Measurements from ENCODE around the gene IL21R.
"Not testable (repeated sequence)": the region's sequence is repeated elsewhere in the genome, so short reads cannot be mapped to it uniquely, and the experiment has no call there.

The IL21R gene

DNA sequence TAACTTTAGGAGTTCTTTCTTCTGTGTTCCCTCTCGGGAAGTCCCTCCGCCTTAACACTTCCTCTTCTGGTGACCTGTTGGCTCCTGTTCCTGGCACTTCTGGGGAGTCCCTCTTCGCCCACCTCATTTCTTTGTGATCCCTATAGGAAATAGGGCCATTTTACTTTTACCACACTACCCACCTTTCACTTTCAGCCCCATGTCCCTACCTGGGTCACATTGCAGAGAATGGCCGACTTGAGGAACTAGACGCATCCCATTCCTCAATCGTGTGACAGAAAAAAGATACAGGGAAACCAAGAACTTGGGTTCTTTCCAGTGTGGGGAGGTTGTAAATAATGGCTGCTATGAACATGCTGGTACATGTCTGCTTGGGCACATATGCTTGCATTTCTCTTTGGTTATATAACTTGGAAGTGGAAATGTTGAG, 6.6 kb downstream of the IL21R start (continued):
- TF ChIP-seq ZNF354C (tag by site-specific recombination; IDR thresholded peaks at IDR 0.05; ENCODE audit: borderline replicate concordance, low read depth) = no peak
- no peak for TF ChIP-seq GLIS1 (tag by site-specific recombination; IDR thresholded peaks at IDR 0.05)
- TF ChIP-seq ZNF324 (tag by site-specific recombination; IDR thresholded peaks at IDR 0.05) = no peak
- no peak for TF ChIP-seq TCF7L2 (IDR thresholded peaks at IDR 0.05; ENCODE audit: borderline replicate concordance, low read depth, low read length)
- TF ChIP-seq KLF10 (tag by site-specific recombination; IDR thresholded peaks at IDR 0.05) = no peak

- H3K27ac ChIP-seq (ENCODE audit: extremely low read depth, low read depth, low read length); H3K9me3 ChIP-seq (ENCODE audit: control insufficient read depth, insufficient read depth, low read depth, low read length): not testable (repeated sequence)
Observed at GRCh38 chr16:27409958-27410357, 8.0 kb downstream of the IL21R start.

DNA sequence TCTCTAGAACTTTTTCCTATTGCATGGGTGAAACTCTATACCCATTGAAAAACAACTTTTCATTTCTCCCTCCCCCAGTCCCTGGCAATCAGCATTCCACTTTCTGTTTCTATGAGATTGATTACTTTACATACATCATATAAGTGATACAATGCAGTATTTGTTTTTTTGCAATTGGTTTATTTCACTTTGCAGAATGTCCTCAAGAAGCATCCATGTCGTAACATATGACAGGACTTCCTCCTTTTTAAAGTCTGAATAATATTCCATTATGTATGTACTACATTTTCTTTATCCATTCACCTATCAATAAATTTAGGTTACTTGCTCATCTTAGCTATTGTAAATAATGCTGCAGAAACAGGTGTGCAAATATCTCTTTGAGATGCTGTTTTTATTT, 8.8 kb downstream of the IL21R start:
- Histone ChIP-seq H3K36me3 (ENCODE audit: control insufficient read depth in 2 of 2, insufficient read depth in 1 of 2, low read length in 2 of 2) (no peaks in the 10 kb centered on the region), H3K4me3 (ENCODE audit: low read depth, low read length) (no peak overlapping the region), H3K27ac (ENCODE audit: extremely low read depth, low read depth, low read length) (no peak overlapping the region), H3K9me3 (ENCODE audit: control insufficient read depth, insufficient read depth, low read depth, low read length) (no peaks in the 10 kb centered on the region), H3K4me1 (ENCODE audit: control insufficient read depth, insufficient read depth, low read length) (no peaks in the 10 kb centered on the region)
- CTCF ChIA-PET = interaction anchor here (0.7 to 0.9 kb wide), 2 partner anchors 12 to 34 kb away, joined by 6 read pairs; no protein-coding TSS in a partner anchor
- TF ChIP-seq ZNF791 (tag by site-specific recombination; IDR thresholded peaks at IDR 0.05) (no peak), ZNF24 (tag by site-specific recombination; IDR thresholded peaks at IDR 0.05) (no peak), ZNF140 (tag by site-specific recombination; IDR thresholded peaks at IDR 0.05) (no peak), BCL11A (tag by site-specific recombination; IDR thresholded peaks at IDR 0.05; ENCODE audit: low read depth) (no peak), ZSCAN18 (tag by site-specific recombination; IDR thresholded peaks at IDR 0.05) (no peak), IKZF3 (tag by site-specific recombination; IDR thresholded peaks at IDR 0.05) (no peak), ZNF169 (tag by site-specific recombination; IDR thresholded peaks at IDR 0.05) (no peak), MZF1 (tag by site-specific recombination; IDR thresholded peaks at IDR 0.05; ENCODE audit: borderline replicate concordance) (no peak), ZNF221 (tag by site-specific recombination; IDR thresholded peaks at IDR 0.05; ENCODE audit: borderline replicate concordance) (no peak), SP2 (tag by site-specific recombination; IDR thresholded peaks at IDR 0.05) (no peak), ZNF391 (tag by site-specific recombination; IDR thresholded peaks at IDR 0.05; ENCODE audit: borderline replicate concordance, low read depth) (no peak), GLI4 (tag by site-specific recombination; IDR thresholded peaks at IDR 0.05) (no peak), ZNF639 (tag by site-specific recombination; IDR thresholded peaks at IDR 0.05) (no peak), ZNF514 (tag by site-specific recombination; IDR thresholded peaks at IDR 0.05) (no peak), ZNF366 (tag by site-specific recombination; conservative IDR thresholded peaks at IDR 0.05) (no peak), ZNF202 (tag by site-specific recombination; IDR thresholded peaks at IDR 0.05; ENCODE audit: borderline replicate concordance) (no peak), ZNF174 (tag by site-specific recombination; IDR thresholded peaks at IDR 0.05) (no peak), ZBTB6 (tag by site-specific recombination; IDR thresholded peaks at IDR 0.05) (no peak)
- TF ChIP-seq, protein P1, sequence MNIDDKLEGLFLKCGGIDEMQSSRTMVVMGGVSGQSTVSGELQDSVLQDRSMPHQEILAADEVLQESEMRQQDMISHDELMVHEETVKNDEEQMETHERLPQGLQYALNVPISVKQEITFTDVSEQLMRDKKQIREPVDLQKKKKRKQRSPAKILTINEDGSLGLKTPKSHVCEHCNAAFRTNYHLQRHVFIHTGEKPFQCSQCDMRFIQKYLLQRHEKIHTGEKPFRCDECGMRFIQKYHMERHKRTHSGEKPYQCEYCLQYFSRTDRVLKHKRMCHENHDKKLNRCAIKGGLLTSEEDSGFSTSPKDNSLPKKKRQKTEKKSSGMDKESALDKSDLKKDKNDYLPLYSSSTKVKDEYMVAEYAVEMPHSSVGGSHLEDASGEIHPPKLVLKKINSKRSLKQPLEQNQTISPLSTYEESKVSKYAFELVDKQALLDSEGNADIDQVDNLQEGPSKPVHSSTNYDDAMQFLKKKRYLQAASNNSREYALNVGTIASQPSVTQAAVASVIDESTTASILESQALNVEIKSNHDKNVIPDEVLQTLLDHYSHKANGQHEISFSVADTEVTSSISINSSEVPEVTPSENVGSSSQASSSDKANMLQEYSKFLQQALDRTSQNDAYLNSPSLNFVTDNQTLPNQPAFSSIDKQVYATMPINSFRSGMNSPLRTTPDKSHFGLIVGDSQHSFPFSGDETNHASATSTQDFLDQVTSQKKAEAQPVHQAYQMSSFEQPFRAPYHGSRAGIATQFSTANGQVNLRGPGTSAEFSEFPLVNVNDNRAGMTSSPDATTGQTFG (tag by site-specific recombination; IDR thresholded peaks at IDR 0.05; ENCODE audit: borderline replicate concordance) = no peak
- POLR2A ChIA-PET = no interaction called here

More at GRCh38 chr16:27409958-27410357, 8.0 kb downstream of the IL21R start:
- H3K4me1 ChIP-seq (ENCODE audit: control insufficient read depth, insufficient read depth, low read length); H3K36me3 ChIP-seq (ENCODE audit: control insufficient read depth in 2 of 2, insufficient read depth in 1 of 2, low read length in 2 of 2); POLR2A ChIA-PET; H3K4me3 ChIP-seq (ENCODE audit: low read depth, low read length): not testable (repeated sequence)
- CTCF ChIA-PET = interaction anchor here (0.6 to 0.9 kb wide), 3 partner anchors 11 to 1574 kb away, joined by 3 to 6 read pairs (median 6); no protein-coding TSS in a partner anchor

Measured in HEK293 (cell line).